ENCODE measurements around the gene AURKAIP1.
"Not testable (repeated sequence)": the region's sequence is repeated elsewhere in the genome, so short reads cannot be mapped to it uniquely, and the experiment has no call there.

Gene AURKAIP1

GRCh38 chr1:1370094-1370493 is 4.9 kb downstream of the AURKAIP1 start:
- POLR2A ChIA-PET; H3K4me3 ChIP-seq (ENCODE audit: control insufficient read depth in 1 of 7, extremely low read depth in 1 of 7, insufficient read depth in 4 of 7, low read depth in 2 of 7, low read length in 6 of 7); H3K27ac ChIP-seq (ENCODE audit: insufficient read depth in 1 of 2, low read depth in 1 of 2, low read length in 2 of 2, poor library complexity in 1 of 2, severe bottlenecking in 2 of 2); DNase-seq: not testable (repeated sequence)
- peaks cover 0 to 15% (median 2%) of the 10 kb centered on the region in 5 experiments for H3K9me3 ChIP-seq (ENCODE audit: control extremely low read depth in 1 of 5, control insufficient read depth in 4 of 5, insufficient read depth in 2 of 5, low read depth in 1 of 5, low read length in 4 of 5)
- H3K36me3 ChIP-seq (ENCODE audit: control insufficient read depth in 4 of 4, insufficient read depth in 4 of 4, low read length in 3 of 4) = peaks cover 0 to 16% (median 5%) of the 10 kb centered on the region in 4 experiments
- CTCF ChIA-PET = interaction anchor here (1.8 to 3.7 kb wide), 2 partner anchors 11 to 17 kb away, joined by 6 to 27 read pairs; no protein-coding TSS in a partner anchor
- WGBS (ENCODE audit: insufficient coverage) = 98% methylated on average over 10 of the region's 14 CpGs
- peaks cover 0 to 37% (median 33%) of the 10 kb centered on the region in 4 experiments for H3K4me1 ChIP-seq (ENCODE audit: control extremely low read depth in 1 of 4, control insufficient read depth in 4 of 4, insufficient read depth in 4 of 4, low read length in 3 of 4)
- H3K27me3 ChIP-seq (replicated peaks in 2 of 5; ENCODE audit: control insufficient read depth in 4 of 5, insufficient read depth in 5 of 5, low read length in 4 of 5) = peaks cover 0 to 26% (median 0%) of the 10 kb centered on the region in 5 experiments

GRCh38 chr1:1367315-1367714 is 7.7 kb downstream of the AURKAIP1 start:
- peak in 2 of 3 donors; percentile 37 to 73 for DNase-seq
- peaks cover 0 to 32% (median 0%) of the 10 kb centered on the region in 5 experiments for H3K27me3 ChIP-seq (replicated peaks in 2 of 5; ENCODE audit: control insufficient read depth in 4 of 5, insufficient read depth in 5 of 5, low read length in 4 of 5)
- no peak overlapping the region for H3K4me3 ChIP-seq (ENCODE audit: control insufficient read depth in 1 of 7, extremely low read depth in 1 of 7, insufficient read depth in 4 of 7, low read depth in 2 of 7, low read length in 6 of 7)
- WGBS (ENCODE audit: insufficient coverage) = 98% methylated on average over 4 of the region's 5 CpGs
- peaks cover 0 to 19% (median 18%) of the 10 kb centered on the region in 4 experiments for H3K4me1 ChIP-seq (ENCODE audit: control extremely low read depth in 1 of 4, control insufficient read depth in 4 of 4, insufficient read depth in 4 of 4, low read length in 3 of 4)
- H3K36me3 ChIP-seq (ENCODE audit: control insufficient read depth in 4 of 4, insufficient read depth in 4 of 4, low read length in 3 of 4) = peaks cover 0 to 5% (median 0%) of the 10 kb centered on the region in 4 experiments
- ChIA-PET POLR2A (no interaction called here), CTCF (no interaction called here)
- H3K27ac ChIP-seq (ENCODE audit: insufficient read depth in 1 of 2, low read depth in 1 of 2, low read length in 2 of 2, poor library complexity in 1 of 2, severe bottlenecking in 2 of 2) = no peak overlapping the region
- peaks cover 0 to 15% (median 2%) of the 10 kb centered on the region in 5 experiments for H3K9me3 ChIP-seq (ENCODE audit: control extremely low read depth in 1 of 5, control insufficient read depth in 4 of 5, insufficient read depth in 2 of 5, low read depth in 1 of 5, low read length in 4 of 5)

GRCh38 chr1:1366699-1367066 is 8.3 kb downstream of the AURKAIP1 start:
- 100% methylated on average over 3 of the region's 3 CpGs for WGBS (ENCODE audit: insufficient coverage)
- Histone ChIP-seq H3K27ac (ENCODE audit: insufficient read depth in 1 of 2, low read depth in 1 of 2, low read length in 2 of 2, poor library complexity in 1 of 2, severe bottlenecking in 2 of 2) (no peak overlapping the region), H3K27me3 (replicated peaks in 2 of 5; ENCODE audit: control insufficient read depth in 4 of 5, insufficient read depth in 5 of 5, low read length in 4 of 5) (peaks cover 0 to 38% (median under 1%) of the 10 kb centered on the region in 5 experiments), H3K4me3 (ENCODE audit: control insufficient read depth in 1 of 7, extremely low read depth in 1 of 7, insufficient read depth in 4 of 7, low read depth in 2 of 7, low read length in 6 of 7) (no peak overlapping the region), H3K4me1 (ENCODE audit: control extremely low read depth in 1 of 4, control insufficient read depth in 4 of 4, insufficient read depth in 4 of 4, low read length in 3 of 4) (peaks cover 0 to 12% (median 11%) of the 10 kb centered on the region in 4 experiments), H3K9me3 (ENCODE audit: control extremely low read depth in 1 of 5, control insufficient read depth in 4 of 5, insufficient read depth in 2 of 5, low read depth in 1 of 5, low read length in 4 of 5) (peaks cover 0 to 15% (median 2%) of the 10 kb centered on the region in 5 experiments), H3K36me3 (ENCODE audit: control insufficient read depth in 4 of 4, insufficient read depth in 4 of 4, low read length in 3 of 4) (peaks cover 0 to 5% (median 0%) of the 10 kb centered on the region in 4 experiments)
- ChIA-PET POLR2A (no interaction called here), CTCF (no interaction called here)
- peak in 2 of 3 donors; percentile 55 to 80 for DNase-seq

- CTCF ChIA-PET = interaction anchor here (1.2 kb wide), 1 partner anchor 8 kb away, joined by 3 read pairs; no protein-coding TSS in a partner anchor
- Histone ChIP-seq H3K9me3 (ENCODE audit: control extremely low read depth in 1 of 5, control insufficient read depth in 4 of 5, insufficient read depth in 2 of 5, low read depth in 1 of 5, low read length in 4 of 5) (peaks cover 0 to 15% (median 2%) of the 10 kb centered on the region in 5 experiments), H3K4me1 (ENCODE audit: control extremely low read depth in 1 of 4, control insufficient read depth in 4 of 4, insufficient read depth in 4 of 4, low read length in 3 of 4) (peaks cover 0 to 6% (median 5%) of the 10 kb centered on the region in 4 experiments), H3K27ac (ENCODE audit: insufficient read depth in 1 of 2, low read depth in 1 of 2, low read length in 2 of 2, poor library complexity in 1 of 2, severe bottlenecking in 2 of 2) (no peak overlapping the region), H3K27me3 (replicated peaks in 2 of 5; ENCODE audit: control insufficient read depth in 4 of 5, insufficient read depth in 5 of 5, low read length in 4 of 5) (peaks cover 0 to 44% (median 5%) of the 10 kb centered on the region in 5 experiments), H3K4me3 (ENCODE audit: control insufficient read depth in 1 of 7, extremely low read depth in 1 of 7, insufficient read depth in 4 of 7, low read depth in 2 of 7, low read length in 6 of 7) (no peak overlapping the region), H3K36me3 (ENCODE audit: control insufficient read depth in 4 of 4, insufficient read depth in 4 of 4, low read length in 3 of 4) (no peaks in the 10 kb centered on the region)
- DNase-seq = peak in 1 of 3 donors; percentile 44
- 86% methylated on average over 10 of the region's 10 CpGs for WGBS (ENCODE audit: insufficient coverage)
- POLR2A ChIA-PET = no interaction called here
Measured at GRCh38 chr1:1365875-1366698, 8.9 kb downstream of the AURKAIP1 start.

GRCh38 chr1:1364266-1364665 is 10.7 kb downstream of the AURKAIP1 start:
- peaks cover 0 to 15% (median 2%) of the 10 kb centered on the region in 5 experiments for H3K9me3 ChIP-seq (ENCODE audit: control extremely low read depth in 1 of 5, control insufficient read depth in 4 of 5, insufficient read depth in 2 of 5, low read depth in 1 of 5, low read length in 4 of 5)
- no peak overlapping the region for H3K27ac ChIP-seq (ENCODE audit: insufficient read depth in 1 of 2, low read depth in 1 of 2, low read length in 2 of 2, poor library complexity in 1 of 2, severe bottlenecking in 2 of 2)
- peaks cover 0 to 58% (median 14%) of the 10 kb centered on the region in 5 experiments for H3K27me3 ChIP-seq (replicated peaks in 2 of 5; ENCODE audit: control insufficient read depth in 4 of 5, insufficient read depth in 5 of 5, low read length in 4 of 5)
- CTCF ChIA-PET = interaction anchor here (1.3 kb wide), 1 partner anchor 72 kb away, joined by 4 read pairs; no protein-coding TSS in a partner anchor
- 91% methylated on average over 11 of the region's 14 CpGs for WGBS (ENCODE audit: insufficient coverage)
- POLR2A ChIA-PET = no interaction called here
- no peaks in the 10 kb centered on the region for H3K36me3 ChIP-seq (ENCODE audit: control insufficient read depth in 4 of 4, insufficient read depth in 4 of 4, low read length in 3 of 4)
- DNase-seq = no peak
- H3K4me1 ChIP-seq (ENCODE audit: control extremely low read depth in 1 of 4, control insufficient read depth in 4 of 4, insufficient read depth in 4 of 4, low read length in 3 of 4) = no peaks in the 10 kb centered on the region
- H3K4me3 ChIP-seq (ENCODE audit: control insufficient read depth in 1 of 7, extremely low read depth in 1 of 7, insufficient read depth in 4 of 7, low read depth in 2 of 7, low read length in 6 of 7) = no peak overlapping the region

GRCh38 chr1:1361982-1362423 is 13.0 kb downstream of the AURKAIP1 start:
- Histone ChIP-seq H3K4me1 (ENCODE audit: control extremely low read depth in 1 of 4, control insufficient read depth in 4 of 4, insufficient read depth in 4 of 4, low read length in 3 of 4) (peaks cover 0 to 5% (median 2%) of the 10 kb centered on the region in 4 experiments), H3K4me3 (ENCODE audit: control insufficient read depth in 1 of 7, extremely low read depth in 1 of 7, insufficient read depth in 4 of 7, low read depth in 2 of 7, low read length in 6 of 7) (no peak overlapping the region), H3K27me3 (replicated peaks in 2 of 5; ENCODE audit: control insufficient read depth in 4 of 5, insufficient read depth in 5 of 5, low read length in 4 of 5) (peaks cover 0 to 66% (median 20%) of the 10 kb centered on the region in 5 experiments), H3K9me3 (ENCODE audit: control extremely low read depth in 1 of 5, control insufficient read depth in 4 of 5, insufficient read depth in 2 of 5, low read depth in 1 of 5, low read length in 4 of 5) (peaks cover 0 to 10% (median 0%) of the 10 kb centered on the region in 5 experiments), H3K36me3 (ENCODE audit: control insufficient read depth in 4 of 4, insufficient read depth in 4 of 4, low read length in 3 of 4) (no peaks in the 10 kb centered on the region), H3K27ac (ENCODE audit: insufficient read depth in 1 of 2, low read depth in 1 of 2, low read length in 2 of 2, poor library complexity in 1 of 2, severe bottlenecking in 2 of 2) (no peak overlapping the region)
- POLR2A ChIA-PET = no interaction called here
- CTCF ChIA-PET = no interaction called here
- DNase-seq = no peak
- 34% methylated on average over 13 of the region's 13 CpGs for WGBS (ENCODE audit: insufficient coverage)

Measured in common myeloid progenitor, CD34-positive (primary cell).